Measurements from ENCODE around the gene RBM43. TPM values are rescaled to one million over a fixed set of nuclear protein-coding genes. Genes with fewer than 3 reads are reported as not detected.
A peak's percentile ranks its signal among the peaks of the same experiment; 100 is the strongest.
"Not testable (repeated sequence)": the region's sequence is repeated elsewhere in the genome, so short reads cannot be mapped to it uniquely, and the experiment has no call there.

The RBM43 gene
- total RNA-seq: 3.6 and 10.4 TPM in 2 replicates

GRCh38 chr2:151261231-151261976 lies at the start of gene RBM43:
TSS of gene RBM43 (minus strand) at chr2:151261863. CDS start at chr2:151261727, 136 bp downstream.
- peak; percentile 80 for DNase-seq (ENCODE audit: low read depth)

GRCh38 chr2:151310313-151310712 lies 48.6 kb upstream of the RBM43 start:
- not testable (repeated sequence) for DNase-seq (ENCODE audit: low read depth)

GRCh38 chr2:151306621-151307020 lies 45.0 kb upstream of the RBM43 start:
- no peak for DNase-seq (ENCODE audit: low read depth)

GRCh38 chr2:151305129-151305691 lies 43.5 kb upstream of the RBM43 start:
- no peak for DNase-seq (ENCODE audit: low read depth)

- peak; percentile 23 for DNase-seq (ENCODE audit: low read depth)
Observed at GRCh38 chr2:151302879-151303278, 41.2 kb upstream of the RBM43 start.

- peak; percentile 6 for DNase-seq (ENCODE audit: low read depth)
Observed at GRCh38 chr2:151302404-151302803, 40.7 kb upstream of the RBM43 start.

- no peak for DNase-seq (ENCODE audit: low read depth)
Observed at GRCh38 chr2:151299920-151300539, 38.4 kb upstream of the RBM43 start.

GRCh38 chr2:151297882-151298281 lies 36.2 kb upstream of the RBM43 start:
- no peak for DNase-seq (ENCODE audit: low read depth)

- DNase-seq (ENCODE audit: low read depth): not testable (repeated sequence)
Observed at GRCh38 chr2:151295926-151296325, 34.3 kb upstream of the RBM43 start.

GRCh38 chr2:151292546-151292945 lies 30.9 kb upstream of the RBM43 start:
- DNase-seq (ENCODE audit: low read depth): no peak

- no peak for DNase-seq (ENCODE audit: low read depth)
Observed at GRCh38 chr2:151292141-151292540, 30.5 kb upstream of the RBM43 start.

GRCh38 chr2:151291224-151291623 lies 29.6 kb upstream of the RBM43 start:
- DNase-seq (ENCODE audit: low read depth): no peak

- DNase-seq (ENCODE audit: low read depth): peak; percentile 67
Observed at GRCh38 chr2:151289972-151290866, 28.6 kb upstream of the RBM43 start.

GRCh38 chr2:151287513-151288250 lies 26.0 kb upstream of the RBM43 start:
- no peak for DNase-seq (ENCODE audit: low read depth)

GRCh38 chr2:151282401-151282800 lies 20.7 kb upstream of the RBM43 start:
- no peak for DNase-seq (ENCODE audit: low read depth)

- DNase-seq (ENCODE audit: low read depth): no peak
Observed at GRCh38 chr2:151280271-151280670, 18.6 kb upstream of the RBM43 start.

- no peak for DNase-seq (ENCODE audit: low read depth)
Observed at GRCh38 chr2:151278487-151278886, 16.8 kb upstream of the RBM43 start.

GRCh38 chr2:151277067-151277466 lies 15.4 kb upstream of the RBM43 start:
- no peak for DNase-seq (ENCODE audit: low read depth)

GRCh38 chr2:151275291-151275690 lies 13.6 kb upstream of the RBM43 start:
- no peak for DNase-seq (ENCODE audit: low read depth)

GRCh38 chr2:151271824-151272223 lies 10.2 kb upstream of the RBM43 start:
- no peak for DNase-seq (ENCODE audit: low read depth)

Data from renal cortical epithelial cell (primary cell).